ENCODE results near the gene FUT3. TPM values are rescaled to one million over a fixed set of nuclear protein-coding genes. Genes with fewer than 3 reads are reported as not detected.

FUT3 gene
- total RNA-seq, 1 experiment from 2014 or later: 2.6 TPM

GRCh38 chr19:5844456-5845433 lies 6.5 kb downstream of the FUT3 start (continued):
- TF ChIP-seq REST (IDR thresholded peaks at IDR 0.05; ENCODE audit: low read depth): no peak

- TF ChIP-seq POLR2AphosphoS5 (IDR thresholded peaks at IDR 0.05; ENCODE audit: low read depth, low read length) (no peak), CEBPB (IDR thresholded peaks at IDR 0.05; ENCODE audit: low read depth) (no peak), REST (IDR thresholded peaks at IDR 0.05; ENCODE audit: low read depth) (no peak), CBX3 (IDR thresholded peaks at IDR 0.05; ENCODE audit: low read depth) (no peak), POLR2A (IDR thresholded peaks at IDR 0.05; ENCODE audit: borderline replicate concordance, extremely low read depth, insufficient read depth, insufficient read length) (no peak), ZNF274 (IDR thresholded peaks at IDR 0.05; ENCODE audit: low read depth, low read length) (no peak), JUND (IDR thresholded peaks at IDR 0.05) (no peak), ELF1 (IDR thresholded peaks at IDR 0.05; ENCODE audit: borderline replicate concordance, low read depth) (no peak), TCF7L2 (IDR thresholded peaks at IDR 0.05; ENCODE audit: borderline replicate concordance, extremely low read depth, insufficient read depth, insufficient read length) (no peak)
- no peak overlapping the region for H3K4me3 ChIP-seq (replicated peaks in 1 of 2; ENCODE audit: low read depth in 1 of 2, low read length in 2 of 2)
- H3K9me3 ChIP-seq (ENCODE audit: control insufficient read depth in 1 of 2, insufficient read depth in 1 of 2, low read depth in 1 of 2, low read length in 2 of 2): no peaks in the 10 kb centered on the region
- H3K4me1 ChIP-seq (ENCODE audit: control insufficient read depth in 1 of 2, insufficient read depth in 2 of 2, low read length in 2 of 2): peaks cover 4 to 11% of the 10 kb centered on the region in 2 experiments; a peak in 2 of 4 replicates
- H3K27ac ChIP-seq (ENCODE audit: low read depth, low read length): no peak overlapping the region
- CTCF ChIA-PET: no interaction called here
- H3K36me3 ChIP-seq (ENCODE audit: control insufficient read depth in 1 of 2, insufficient read depth in 2 of 2, low read length in 2 of 2): no peaks in the 10 kb centered on the region
- H2AFZ ChIP-seq (ENCODE audit: low read depth, low read length, poor library complexity, severe bottlenecking): no peak overlapping the region
- intact Hi-C loops (cut with micrococcal nuclease): no loop called here
- BruUV-seq (replicated peaks): no TSS peak
- H3K4me2 ChIP-seq (ENCODE audit: low read length): no peak overlapping the region
- H3K27me3 ChIP-seq (ENCODE audit: insufficient read depth, low read length): no peaks in the 10 kb centered on the region
- POLR2A ChIA-PET: no interaction called here
- DNase-seq (ENCODE audit: low read depth, low spot score) (no peak), ATAC-seq (no peak)
- H3K79me2 ChIP-seq (ENCODE audit: insufficient read depth, low read length): no peaks in the 10 kb centered on the region
- RAD21 ChIA-PET (ENCODE audit: low non-redundant PET in 1 of 2, low total read pairs in 2 of 2, uncharacterized antibody in 2 of 2, unreplicated experiment in 2 of 2): no interaction called here
- no peaks in the 10 kb centered on the region for H3K9me2 ChIP-seq (ENCODE audit: insufficient read depth)
- H4K20me1 ChIP-seq (ENCODE audit: insufficient read depth): no peaks in the 10 kb centered on the region
- no peak overlapping the region for H3K9ac ChIP-seq (ENCODE audit: low read length)
These were observed 7.8 kb downstream of the FUT3 start for GRCh38 chr19:5843295-5843927.

Measured in HCT116 (cell line).